ENCODE results near the gene SNTA1. TPM values are rescaled to one million over a fixed set of nuclear protein-coding genes. Genes with fewer than 3 reads are reported as not detected.

SNTA1 gene
- total and polyA plus RNA-seq, 2 experiments from 2014 or later, result 24.6 to 28.0 TPM

DNA sequence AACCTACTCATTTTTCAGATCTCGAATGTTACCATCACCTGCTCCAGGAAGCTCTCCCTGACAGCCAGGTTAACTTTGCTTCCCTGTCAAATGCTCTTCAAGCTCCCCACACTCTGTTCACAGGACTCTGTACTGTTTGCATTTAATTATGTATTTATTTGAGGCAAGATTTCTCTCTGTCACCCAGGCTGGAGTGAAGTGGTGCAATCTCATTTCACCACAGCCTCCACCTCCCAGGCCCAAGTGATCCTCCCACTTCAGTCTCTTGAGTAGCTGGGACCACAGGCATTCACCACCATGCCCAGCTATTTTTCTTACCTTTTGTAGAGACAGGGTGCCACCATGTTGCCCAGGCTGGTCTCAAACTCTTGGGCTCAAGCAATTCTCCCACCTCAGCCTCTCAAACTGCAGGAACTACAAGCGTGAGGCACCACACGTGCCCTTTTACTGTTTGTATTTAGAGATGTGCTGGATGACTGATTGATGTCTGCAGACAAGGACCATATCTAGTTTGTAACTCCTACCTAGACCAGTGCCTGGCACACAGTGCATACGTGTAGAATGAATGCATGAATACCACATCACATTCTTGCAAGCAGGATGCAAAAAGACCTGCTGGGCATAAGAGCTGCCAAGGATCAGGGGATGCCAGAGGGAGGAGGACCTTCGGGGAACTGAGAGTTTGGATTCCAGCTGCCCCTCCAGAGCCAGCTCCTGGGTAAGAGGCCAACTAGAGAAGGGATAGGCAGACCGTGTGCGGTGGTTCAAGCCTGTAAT, 30.7 kb upstream of the SNTA1 start:
- no peaks in the 10 kb centered on the region for H4K20me1 ChIP-seq (ENCODE audit: insufficient read depth, poor library complexity, severe bottlenecking)
- WGBS (ENCODE audit: low lambda C conversion rate, missing lambda C conversion rate), result 86% methylated on average over 7 of the region's 7 CpGs
- H3K4me1 ChIP-seq (ENCODE audit: insufficient read depth), result peaks cover 18% of the 10 kb centered on the region
- no peak overlapping the region for H2AFZ ChIP-seq
- H3K27ac ChIP-seq, result no peak overlapping the region
- TF ChIP-seq EZH2 (IDR thresholded peaks at IDR 0.05; ENCODE audit: borderline replicate concordance) (no peak), EZH2phosphoT487 (IDR thresholded peaks at IDR 0.05; ENCODE audit: low read depth, severe bottlenecking, unreplicated experiment) (no peak), CTCF (IDR thresholded peaks at IDR 0.05; ENCODE audit: poor library complexity) (no peak)
- H3K27me3 ChIP-seq, result no peaks in the 10 kb centered on the region
- H3K4me2 ChIP-seq, result no peak overlapping the region
- H3K9me2 ChIP-seq (replicated peaks; ENCODE audit: insufficient read depth), result no peaks in the 10 kb centered on the region
- H3K9me3 ChIP-seq (ENCODE audit: low read depth), result no peaks in the 10 kb centered on the region
- no peaks in the 10 kb centered on the region for H3K36me3 ChIP-seq (replicated peaks; ENCODE audit: insufficient read depth, low read depth)
- H3K79me2 ChIP-seq, result no peaks in the 10 kb centered on the region
- no peak overlapping the region for H3K4me3 ChIP-seq
- DNase-seq (ENCODE audit: low spot score), result peak; percentile 32

GRCh38 chr20:33472868-33473435, 29.4 kb upstream of the SNTA1 start:
- H3K4me1 ChIP-seq (ENCODE audit: insufficient read depth), result peaks cover 18% of the 10 kb centered on the region
- no peaks in the 10 kb centered on the region for H3K27me3 ChIP-seq
- no peak overlapping the region for H2AFZ ChIP-seq
- H3K27ac ChIP-seq, result no peak overlapping the region
- no peak overlapping the region for H3K4me3 ChIP-seq
- no peaks in the 10 kb centered on the region for H3K36me3 ChIP-seq (replicated peaks; ENCODE audit: insufficient read depth, low read depth)
- TF ChIP-seq EZH2phosphoT487 (IDR thresholded peaks at IDR 0.05; ENCODE audit: low read depth, severe bottlenecking, unreplicated experiment) (no peak), CTCF (IDR thresholded peaks at IDR 0.05; ENCODE audit: poor library complexity) (no peak), EZH2 (IDR thresholded peaks at IDR 0.05; ENCODE audit: borderline replicate concordance) (no peak)
- DNase-seq (ENCODE audit: low spot score), result no peak
- WGBS (ENCODE audit: low lambda C conversion rate, missing lambda C conversion rate), result 84% methylated on average over 7 of the region's 7 CpGs
- no peaks in the 10 kb centered on the region for H3K9me2 ChIP-seq (replicated peaks; ENCODE audit: insufficient read depth)
- no peaks in the 10 kb centered on the region for H4K20me1 ChIP-seq (ENCODE audit: insufficient read depth, poor library complexity, severe bottlenecking)
- no peaks in the 10 kb centered on the region for H3K9me3 ChIP-seq (ENCODE audit: low read depth)
- H3K79me2 ChIP-seq, result no peaks in the 10 kb centered on the region
- H3K4me2 ChIP-seq, result no peak overlapping the region

GRCh38 chr20:33470866-33471265, 27.3 kb upstream of the SNTA1 start:
- Histone ChIP-seq H3K27me3 (no peaks in the 10 kb centered on the region), H3K9me2 (replicated peaks; ENCODE audit: insufficient read depth) (no peaks in the 10 kb centered on the region), H3K4me3 (no peak overlapping the region), H3K4me1 (ENCODE audit: insufficient read depth) (peaks cover 14% of the 10 kb centered on the region), H4K20me1 (ENCODE audit: insufficient read depth, poor library complexity, severe bottlenecking) (no peaks in the 10 kb centered on the region), H2AFZ (no peak overlapping the region), H3K27ac (peak overlapping the region; percentile 13), H3K36me3 (replicated peaks; ENCODE audit: insufficient read depth, low read depth) (no peaks in the 10 kb centered on the region), H3K79me2 (no peaks in the 10 kb centered on the region), H3K9me3 (ENCODE audit: low read depth) (no peaks in the 10 kb centered on the region), H3K4me2 (no peak overlapping the region)
- 95% methylated on average over 3 of the region's 3 CpGs for WGBS (ENCODE audit: low lambda C conversion rate, missing lambda C conversion rate)
- no peak for DNase-seq (ENCODE audit: low spot score)
- TF ChIP-seq EZH2 (IDR thresholded peaks at IDR 0.05; ENCODE audit: borderline replicate concordance) (no peak), EZH2phosphoT487 (IDR thresholded peaks at IDR 0.05; ENCODE audit: low read depth, severe bottlenecking, unreplicated experiment) (no peak), CTCF (IDR thresholded peaks at IDR 0.05; ENCODE audit: poor library complexity) (no peak)
